ENCODE measurements around the gene RFTN1.

GRCh38 chr3:16290827-16291196 is 222.7 kb downstream of the RFTN1 start:
- TF ChIP-seq POLR2A (IDR thresholded peaks at IDR 0.05; ENCODE audit: low read depth, low read length) (no peak), POLR2AphosphoS5 (IDR thresholded peaks at IDR 0.05; ENCODE audit: low read depth, low read length) (no peak), SPI1 (IDR thresholded peaks at IDR 0.05; ENCODE audit: low read depth, low read length) (no peak)
